GM12878 (cell line): Measurements from ENCODE around the gene CYSTM1. TPM values are rescaled to one million over a fixed set of nuclear protein-coding genes. Genes with fewer than 3 reads are reported as not detected.

Experiments
- CBFB ChIP-seq: IDR thresholded peaks from 2 replicates; pipeline ENCODE4 v1.6.1; 2016; ENCODE audit warnings: antibody characterized with exemption, low read depth
- E4F1 ChIP-seq: fragments of 450-650 bp; IDR thresholded peaks from 2 replicates; pipeline ENCODE4 v1.6.1; 2018; ENCODE audit warnings: borderline replicate concordance, mild to moderate bottlenecking; ENCODE audit not compliant: partially characterized antibody
- GATAD2B ChIP-seq: fragments of 450-650 bp; conservative IDR thresholded peaks from 2 replicates; pipeline ENCODE4 v1.6.1; 2017; ENCODE audit warnings: low read depth, mild to moderate bottlenecking, moderate library complexity
- MLLT1 ChIP-seq: fragments of 450-650 bp; IDR thresholded peaks from 2 replicates; pipeline ENCODE4 v1.6.1; 2016; ENCODE audit warnings: mild to moderate bottlenecking
- NFYB ChIP-seq: IDR thresholded peaks from 2 replicates; pipeline ENCODE4 v1.6.1; 2011; ENCODE audit warnings: low read depth, mild to moderate bottlenecking, low read length, improper control_type of control experiment, moderate library complexity; ENCODE audit not compliant: insufficient read depth
- NR2C2 ChIP-seq: IDR thresholded peaks from 2 replicates; pipeline ENCODE4 v1.6.1; 2011; ENCODE audit warnings: borderline replicate concordance, low read depth; ENCODE audit not compliant: control insufficient read depth, insufficient read length
- RB1 ChIP-seq: fragments of 450-650 bp; formaldehyde crosslinking; IDR thresholded peaks from 2 replicates; pipeline ENCODE4 v1.6.1; 2017; ENCODE audit warnings: mild to moderate bottlenecking, borderline replicate concordance
- RUNX3 ChIP-seq: IDR thresholded peaks from 2 replicates; pipeline ENCODE4 v1.6.1; 2012; ENCODE audit warnings: low read length, inconsistent platforms
- ZNF24 ChIP-seq: fragments of 450-650 bp; IDR thresholded peaks from 2 replicates; pipeline ENCODE4 v1.6.1; 2017; ENCODE audit warnings: antibody characterized with exemption, mild to moderate bottlenecking
- ZNF687 ChIP-seq: fragments of 450-650 bp; IDR thresholded peaks from 2 replicates; pipeline ENCODE4 v1.6.1; 2017; ENCODE audit warnings: mild to moderate bottlenecking, moderate library complexity
- polyA plus RNA-seq, 11 experiments: library from polyadenylated mRNA; depleted of rRNA in 4 of 11; unstranded in 6 of 11; stranded (reverse) in 5 of 11; fragments of >200 nt; fragmentation: Nextera tagmentation in 4 of 11; fragmentation: Illumina TruSeq in 1 of 11; extraction: Ambion mirVana in 4 of 11; extraction: Trizol in 1 of 11; gene quantifications; 1 replicate in 1 of 11; 2 replicates in 10 of 11; pipeline versions ENCODE4 v1.2.1 to v1.2.3, GENCODE V29; 2011 to 2016; ENCODE audit warnings: inconsistent platforms in 2 of 11, missing spikeins in 2 of 11, low read depth in 1 of 11
- total RNA-seq, 4 experiments: library from RNA; depleted of rRNA in 3 of 4; stranded (reverse); fragments of >200 nt in 3 of 4; fragmentation: Illumina TruSeq in 1 of 4; extraction: Trizol in 1 of 4; gene quantifications; 2 replicates each; pipeline versions ENCODE4 v1.2.1 to v1.2.3, GENCODE V29; 2013 to 2021
- TF ChIP-seq, protein P1 (sequence below): IDR thresholded peaks from 2 replicates; pipeline ENCODE4 v1.6.1; 2012; ENCODE audit warnings: low read depth, low read length, improper control_type of control experiment

The CYSTM1 gene
- total and polyA plus RNA-seq, 10 of the 15 experiments (the other 5 are each of a cell fraction or from before 2014, with no cell fraction given) = 52.7 to 261 (median 98.7) TPM

- no peak for TF ChIP-seq ZNF687
- no peak for TF ChIP-seq CBFB
- no peak for TF ChIP-seq MLLT1
- no peak for TF ChIP-seq ZNF24
- no peak for TF ChIP-seq RUNX3
- no peak for TF ChIP-seq E4F1
- TF ChIP-seq, protein P1, sequence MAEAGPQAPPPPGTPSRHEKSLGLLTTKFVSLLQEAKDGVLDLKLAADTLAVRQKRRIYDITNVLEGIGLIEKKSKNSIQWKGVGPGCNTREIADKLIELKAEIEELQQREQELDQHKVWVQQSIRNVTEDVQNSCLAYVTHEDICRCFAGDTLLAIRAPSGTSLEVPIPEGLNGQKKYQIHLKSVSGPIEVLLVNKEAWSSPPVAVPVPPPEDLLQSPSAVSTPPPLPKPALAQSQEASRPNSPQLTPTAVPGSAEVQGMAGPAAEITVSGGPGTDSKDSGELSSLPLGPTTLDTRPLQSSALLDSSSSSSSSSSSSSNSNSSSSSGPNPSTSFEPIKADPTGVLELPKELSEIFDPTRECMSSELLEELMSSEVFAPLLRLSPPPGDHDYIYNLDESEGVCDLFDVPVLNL = no peak
- TF ChIP-seq NFYB = no peak
- no peak for TF ChIP-seq NR2C2
- TF ChIP-seq GATAD2B = no peak
- TF ChIP-seq RB1 = no peak
Observed at GRCh38 chr5:140234377-140234989, 59.5 kb downstream of the CYSTM1 start (continued).
